ENCODE data around the gene RPS8.
"Not testable (repeated sequence)": the region's sequence is repeated elsewhere in the genome, so short reads cannot be mapped to it uniquely, and the experiment has no call there.

Gene RPS8

GRCh38 chr1:44803062-44803311 is 27.6 kb downstream of the RPS8 start:
- no peak for DNase-seq (ENCODE audit: low read depth, low spot score)

GRCh38 chr1:44803312-44804095 is 28.2 kb downstream of the RPS8 start:
- no peak for DNase-seq (ENCODE audit: low read depth, low spot score)

DNA sequence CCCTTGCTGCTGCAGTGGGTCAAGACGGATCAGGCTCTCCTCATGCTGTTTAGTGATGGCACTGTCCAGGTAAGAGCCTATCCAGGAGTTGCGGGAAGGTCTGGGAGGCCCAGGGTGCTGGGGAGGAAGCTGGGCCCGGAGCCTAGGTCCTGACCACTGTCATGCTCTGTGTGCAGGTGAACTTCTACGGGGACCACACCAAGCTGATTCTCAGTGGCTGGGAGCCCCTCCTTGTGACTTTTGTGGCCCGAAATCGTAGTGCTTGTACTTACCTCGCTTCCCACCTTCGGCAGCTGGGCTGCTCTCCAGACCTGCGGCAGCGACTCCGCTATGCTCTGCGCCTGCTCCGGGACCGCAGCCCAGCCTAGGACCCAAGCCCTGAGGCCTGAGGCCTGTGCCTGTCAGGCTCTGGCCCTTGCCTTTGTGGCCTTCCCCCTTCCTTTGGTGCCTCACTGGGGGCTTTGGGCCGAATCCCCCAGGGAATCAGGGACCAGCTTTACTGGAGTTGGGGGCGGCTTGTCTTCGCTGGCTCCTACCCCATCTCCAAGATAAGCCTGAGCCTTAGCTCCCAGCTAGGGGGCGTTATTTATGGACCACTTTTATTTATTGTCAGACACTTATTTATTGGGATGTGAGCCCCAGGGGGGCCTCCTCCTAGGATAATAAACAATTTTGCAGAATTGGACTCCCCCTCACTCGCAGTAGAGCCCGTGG is 30.1 kb downstream of the RPS8 start:
- DNase-seq (ENCODE audit: low read depth, low spot score): no peak

DNA sequence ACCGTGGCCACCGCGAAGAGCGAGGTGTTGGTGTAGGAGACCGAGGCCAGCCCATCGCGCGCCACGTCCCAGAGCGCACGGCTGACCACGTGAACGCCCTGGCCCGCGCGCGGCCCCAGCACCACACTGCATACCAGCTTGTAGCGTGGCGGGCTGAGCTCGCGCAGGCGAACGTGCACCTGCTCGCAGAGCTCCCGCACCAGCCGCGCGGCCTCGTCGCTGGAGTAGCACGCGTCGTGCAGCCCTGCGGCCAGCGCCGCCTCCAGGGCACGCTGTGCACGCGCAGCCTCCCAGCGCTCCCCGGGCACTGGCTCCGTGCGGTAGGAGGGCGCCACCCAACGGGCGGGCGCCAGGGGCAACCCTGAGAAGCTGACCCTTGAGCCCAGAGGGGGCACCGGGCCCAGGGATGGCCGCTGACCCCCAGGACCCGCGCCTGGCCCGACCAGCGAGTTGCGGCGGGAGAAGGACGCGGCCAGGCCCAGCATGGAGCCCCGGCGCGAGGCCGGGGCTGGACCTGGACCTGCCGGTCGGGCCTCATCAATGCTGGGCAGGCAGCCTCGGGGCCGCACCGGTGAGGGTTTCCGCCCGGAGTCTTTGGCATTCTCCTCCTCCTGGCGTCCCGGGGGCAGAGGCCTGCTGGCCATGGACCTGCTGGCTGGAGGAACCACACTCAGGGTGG is 30.8 kb downstream of the RPS8 start:
- DNase-seq (ENCODE audit: low read depth, low spot score): no peak

- DNase-seq (ENCODE audit: low read depth, low spot score): no peak
These were observed 31.5 kb downstream of the RPS8 start, which contains the start of gene DYNLT4 for GRCh38 chr1:44806704-44807363. TSS of gene DYNLT4 (minus strand) at chr1:44807351. CDS start at chr1:44806668, 683 bp downstream.

DNA sequence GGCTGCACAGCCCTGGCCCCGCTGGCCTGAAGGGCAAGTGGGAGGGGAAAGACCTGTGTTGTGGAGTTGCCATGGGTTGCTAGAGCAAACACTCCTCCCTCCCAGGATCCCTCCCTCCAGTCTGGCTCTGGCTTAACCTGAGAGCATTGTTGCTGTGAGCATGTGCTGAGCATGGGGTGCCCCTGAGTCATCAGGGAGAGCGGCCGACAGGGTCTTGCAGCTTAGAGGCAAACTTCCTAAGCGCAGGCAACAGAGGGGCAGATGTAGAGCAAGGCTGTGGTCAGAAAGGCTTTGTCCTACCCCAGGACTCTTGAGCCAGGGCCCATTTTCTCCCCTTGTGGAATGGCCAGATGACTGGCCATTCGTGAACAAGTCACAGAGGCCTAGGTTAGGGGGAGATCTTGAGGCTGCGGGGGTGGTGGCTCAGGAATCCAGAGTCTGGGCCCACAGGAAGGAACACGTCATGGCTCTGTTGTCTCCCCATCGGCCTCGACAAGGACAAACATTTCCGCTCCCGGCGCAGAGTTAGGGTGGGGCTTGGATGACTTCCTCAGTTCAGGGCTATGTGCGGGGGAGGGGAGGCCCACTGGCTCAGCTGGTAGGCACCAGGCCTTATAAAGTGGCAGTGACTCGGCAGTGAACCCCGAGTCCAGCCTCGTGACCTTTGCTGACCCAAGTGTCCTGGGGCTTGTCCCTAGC is 32.2 kb downstream of the RPS8 start:
- DNase-seq (ENCODE audit: low read depth, low spot score): peak; percentile 93

- DNase-seq (ENCODE audit: low read depth, low spot score): no peak
These were observed 33.0 kb downstream of the RPS8 start, which contains the start of gene BTBD19 for GRCh38 chr1:44808063-44808937. TSS of gene BTBD19 (plus strand) at chr1:44808523. CDS start at chr1:44808821, 298 bp downstream.

- DNase-seq (ENCODE audit: low read depth, low spot score): no peak
These were observed 33.9 kb downstream of the RPS8 start for GRCh38 chr1:44808938-44809917.

DNA sequence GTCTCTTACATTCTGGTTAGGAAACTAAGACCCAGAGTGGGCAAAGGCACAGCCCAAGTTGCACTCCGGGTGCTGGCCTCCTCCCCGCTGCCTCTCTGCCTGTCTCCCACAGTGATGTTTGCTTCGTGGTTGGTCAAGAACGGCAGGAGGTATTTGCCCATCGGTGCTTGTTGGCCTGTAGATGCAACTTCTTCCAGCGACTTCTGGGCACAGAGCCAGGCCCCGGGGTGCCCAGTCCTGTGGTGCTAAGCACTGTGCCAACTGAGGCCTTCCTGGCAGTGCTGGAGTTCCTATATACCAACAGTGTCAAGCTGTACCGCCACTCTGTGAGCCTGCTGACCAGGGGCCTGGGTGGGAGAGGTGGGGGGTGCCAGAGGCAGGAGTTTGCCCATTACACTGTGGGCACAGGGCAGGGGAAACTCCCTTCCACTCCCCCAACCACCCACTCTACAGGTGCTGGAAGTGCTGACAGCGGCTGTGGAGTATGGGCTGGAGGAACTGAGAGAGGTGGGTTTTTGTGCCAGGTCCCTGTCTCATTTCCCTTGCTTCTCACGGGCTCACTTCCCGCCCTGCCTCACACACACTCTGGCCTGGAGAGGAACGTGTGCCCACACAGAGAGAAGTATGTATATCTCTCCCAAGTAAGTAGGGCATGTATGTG is 34.9 kb downstream of the RPS8 start:
- no peak for DNase-seq (ENCODE audit: low read depth, low spot score)

DNA sequence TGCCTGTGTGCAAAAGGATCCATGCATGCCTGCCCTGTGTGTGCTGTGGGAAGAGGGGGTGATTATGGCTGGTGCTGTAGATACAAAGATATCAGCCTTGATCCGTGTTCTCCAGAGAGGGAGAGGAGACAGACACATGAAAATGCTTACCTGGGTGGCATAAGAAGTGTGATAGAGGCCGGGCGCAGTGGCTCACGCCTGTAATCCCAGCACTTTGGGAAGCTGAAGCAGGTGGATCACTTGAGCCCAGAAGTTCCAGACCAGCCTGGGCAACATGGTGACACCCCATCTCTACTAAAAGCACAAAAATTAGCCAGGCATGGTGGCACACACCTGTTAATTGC is 35.4 kb downstream of the RPS8 start:
- DNase-seq (ENCODE audit: low read depth, low spot score): not testable (repeated sequence)

- DNase-seq (ENCODE audit: low read depth, low spot score): no peak
These were observed 35.9 kb downstream of the RPS8 start for GRCh38 chr1:44811234-44811633.

- no peak for DNase-seq (ENCODE audit: low read depth, low spot score)
These were observed 37.6 kb downstream of the RPS8 start for GRCh38 chr1:44812822-44813543.

- DNase-seq (ENCODE audit: low read depth, low spot score): not testable (repeated sequence)
These were observed 40.6 kb downstream of the RPS8 start for GRCh38 chr1:44815926-44816325.

- no peak for DNase-seq (ENCODE audit: low read depth, low spot score)
These were observed 42.0 kb downstream of the RPS8 start for GRCh38 chr1:44817307-44817706.

- no peak for DNase-seq (ENCODE audit: low read depth, low spot score)
These were observed 42.6 kb downstream of the RPS8 start for GRCh38 chr1:44817771-44818495.

DNA sequence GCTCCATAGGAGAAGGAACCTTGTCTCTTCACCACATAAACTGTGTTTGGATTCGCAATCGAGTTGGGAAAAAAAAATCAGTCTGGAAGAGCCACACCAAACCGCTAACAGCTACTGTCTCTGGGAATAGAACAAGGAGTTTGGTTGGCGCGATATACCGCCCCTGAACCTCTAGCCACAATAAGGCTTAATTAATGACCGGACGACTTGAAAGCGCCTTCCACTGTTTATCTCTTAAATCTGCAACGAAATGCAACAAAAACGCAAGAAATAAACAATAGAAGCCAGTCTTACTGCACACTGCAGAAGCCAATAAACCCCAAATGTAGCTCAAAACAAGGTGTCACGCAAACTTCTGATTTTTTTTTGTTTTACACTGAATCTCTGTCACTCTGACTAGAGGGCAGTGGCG is 43.9 kb downstream of the RPS8 start:
- no peak for DNase-seq (ENCODE audit: low read depth, low spot score)

DNA sequence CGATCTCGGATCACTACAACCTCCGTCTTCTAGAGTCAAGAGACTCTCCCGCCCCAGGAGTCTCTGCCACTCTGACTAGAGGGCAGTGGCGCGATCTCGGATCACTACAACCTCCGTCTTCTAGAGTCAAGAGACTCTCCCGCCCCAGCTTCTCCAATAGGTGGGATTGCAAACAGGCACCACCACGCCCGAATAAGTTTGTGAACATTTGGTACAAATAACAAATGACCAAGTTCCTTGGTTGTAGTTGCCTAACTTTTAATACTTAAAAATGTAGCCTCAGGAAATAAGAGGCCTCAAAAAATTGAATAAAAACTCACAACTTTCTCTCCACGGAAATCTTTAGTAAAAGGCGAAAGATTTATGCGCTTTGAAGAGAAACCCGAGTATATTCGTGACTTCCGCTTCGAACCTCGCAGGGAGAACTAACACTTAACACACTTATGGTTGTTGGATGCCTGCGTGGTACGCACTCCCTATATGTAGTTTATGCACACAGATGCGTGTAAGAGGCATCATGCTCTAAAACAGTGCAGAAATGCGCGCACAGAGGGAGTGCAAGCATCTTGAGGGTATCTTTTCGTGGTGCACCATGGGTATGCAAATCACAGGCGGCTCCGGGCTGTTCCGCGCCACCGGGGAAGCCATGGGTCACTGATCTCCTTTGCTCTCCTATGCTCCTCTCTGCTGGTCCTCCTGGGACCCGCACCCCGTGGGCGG is 44.4 kb downstream of the RPS8 start:
- peak; percentile 96 for DNase-seq (ENCODE audit: low read depth, low spot score)

Measured in iPS DF 19.7 (cell line).